ENCODE measurements around the gene WEE1.

DNA sequence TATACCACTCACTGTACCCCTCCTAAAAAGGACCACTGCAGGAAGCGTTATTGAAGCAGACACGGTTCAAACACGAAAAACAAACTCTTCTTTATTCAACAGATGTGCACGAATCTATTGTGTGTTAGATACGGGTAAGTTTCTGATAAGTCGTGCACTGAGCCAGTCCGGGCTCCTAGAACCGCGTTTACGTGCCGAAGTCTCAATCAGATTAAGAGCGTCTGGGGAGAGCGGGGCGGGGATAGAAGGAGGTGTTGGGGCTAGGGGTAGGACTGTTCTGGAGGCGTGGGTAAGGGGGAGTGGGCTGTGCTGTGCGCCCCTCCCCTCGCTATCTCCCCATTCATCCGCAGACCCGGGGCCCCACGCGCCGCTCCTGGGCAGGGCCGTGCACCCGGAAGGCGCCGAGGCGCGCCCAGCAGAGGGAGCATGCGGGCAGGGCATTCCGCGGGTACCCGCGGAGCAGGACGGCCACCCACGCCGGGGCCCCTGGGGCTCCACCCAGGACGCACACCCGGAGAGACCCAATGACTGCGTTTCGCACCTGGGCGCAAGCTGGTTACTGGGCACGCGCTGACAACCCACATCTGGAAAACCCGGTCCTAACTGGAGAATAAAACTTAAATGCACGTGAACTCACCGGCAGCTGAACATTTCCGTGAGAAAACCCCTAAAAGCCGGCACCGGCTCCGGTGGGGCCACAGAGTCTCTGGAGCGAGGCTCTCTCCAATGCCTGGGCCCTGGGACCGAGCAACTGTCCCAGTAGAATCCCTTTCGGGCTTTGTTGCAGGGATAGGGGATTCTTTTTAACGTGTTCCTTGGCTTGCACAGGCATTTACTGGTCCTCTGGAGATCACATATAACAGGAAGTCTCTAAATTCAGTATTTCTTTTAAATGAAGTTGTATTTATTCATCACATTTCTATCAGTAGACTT, 40.6 kb downstream of the WEE1 start:
- TF ChIP-seq, protein P1, sequence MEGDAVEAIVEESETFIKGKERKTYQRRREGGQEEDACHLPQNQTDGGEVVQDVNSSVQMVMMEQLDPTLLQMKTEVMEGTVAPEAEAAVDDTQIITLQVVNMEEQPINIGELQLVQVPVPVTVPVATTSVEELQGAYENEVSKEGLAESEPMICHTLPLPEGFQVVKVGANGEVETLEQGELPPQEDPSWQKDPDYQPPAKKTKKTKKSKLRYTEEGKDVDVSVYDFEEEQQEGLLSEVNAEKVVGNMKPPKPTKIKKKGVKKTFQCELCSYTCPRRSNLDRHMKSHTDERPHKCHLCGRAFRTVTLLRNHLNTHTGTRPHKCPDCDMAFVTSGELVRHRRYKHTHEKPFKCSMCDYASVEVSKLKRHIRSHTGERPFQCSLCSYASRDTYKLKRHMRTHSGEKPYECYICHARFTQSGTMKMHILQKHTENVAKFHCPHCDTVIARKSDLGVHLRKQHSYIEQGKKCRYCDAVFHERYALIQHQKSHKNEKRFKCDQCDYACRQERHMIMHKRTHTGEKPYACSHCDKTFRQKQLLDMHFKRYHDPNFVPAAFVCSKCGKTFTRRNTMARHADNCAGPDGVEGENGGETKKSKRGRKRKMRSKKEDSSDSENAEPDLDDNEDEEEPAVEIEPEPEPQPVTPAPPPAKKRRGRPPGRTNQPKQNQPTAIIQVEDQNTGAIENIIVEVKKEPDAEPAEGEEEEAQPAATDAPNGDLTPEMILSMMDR (optimal IDR thresholded peaks at IDR 0.05 in 1 of 3, IDR thresholded peaks at IDR 0.05 in 1 of 3, conservative IDR thresholded peaks at IDR 0.05 in 1 of 3; ENCODE audit: extremely low read depth in 1 of 3, insufficient read depth in 2 of 3, low read length in 3 of 3), result peak; percentile 53 to 88 (median 87)
- no peak for TF ChIP-seq EZH2 (IDR thresholded peaks at IDR 0.05; ENCODE audit: low read length)
